NT2/D1 (cell line): ENCODE measurements around the gene LEAP2.

ENCODE experiments used
- YY1 ChIP-seq: IDR thresholded peaks from 2 replicates; pipeline ENCODE4 v1.6.1; 2011; ENCODE audit not compliant: insufficient read length, insufficient read depth
- ZNF274 ChIP-seq: IDR thresholded peaks from 2 replicates; pipeline ENCODE4 v1.6.1; 2011; ENCODE audit warnings: mild to moderate bottlenecking, low read depth, low read length

DNA sequence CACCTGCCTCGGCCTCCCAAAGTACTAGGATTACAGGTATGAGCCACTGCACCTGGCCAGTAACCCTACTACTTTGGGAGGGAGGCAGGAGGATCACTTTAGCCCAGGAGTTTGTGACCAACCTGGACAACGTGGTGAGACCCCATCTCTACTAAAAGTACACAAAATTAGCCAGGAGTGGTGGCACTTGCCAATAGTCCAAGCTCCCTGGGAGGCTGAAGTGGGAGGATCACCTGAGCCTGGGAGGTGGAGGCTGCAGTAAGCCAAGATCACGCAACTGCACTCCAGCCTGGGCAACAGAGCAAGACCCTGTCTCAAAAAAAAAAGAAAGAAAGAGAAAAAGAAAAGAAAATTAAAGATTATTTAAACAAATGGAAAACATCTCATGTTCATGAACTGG is 17.5 kb upstream of the LEAP2 start:
- TF ChIP-seq ZNF274, result no peak
- TF ChIP-seq YY1, result no peak
